Naive B cell (primary cell): Measurements from ENCODE around the gene SEC14L1. TPM values are rescaled to one million over a fixed set of nuclear protein-coding genes. Genes with fewer than 3 reads are reported as not detected.
"Not testable (repeated sequence)": the region's sequence is repeated elsewhere in the genome, so short reads cannot be mapped to it uniquely, and the experiment has no call there.

ENCODE experiments used
- ATAC-seq, 2 donors: fragments of 150-1000 bp; cut with Tn5 transposase; 2 replicates each; pipeline ENCODE4 v1.10.0; 2021; ENCODE audit warnings: low read depth in 2 of 2, mild to moderate bottlenecking in 2 of 2, moderate library complexity in 2 of 2
- DNase-seq: peaks from one replicate; pipeline ENCODE4 v3.0.0; 2022
- H3K27ac Mint-ChIP-seq, 6 donors: one replicate each; pipeline ENCODE4 v1.8.0; 2020 to 2022; ENCODE audit warnings: mild to moderate bottlenecking in 6 of 6, mixed read lengths in 6 of 6, moderate library complexity in 5 of 6, inconsistent platforms in 2 of 6
- H3K27me3 Mint-ChIP-seq, 3 donors: one replicate each; pipeline ENCODE4 v1.8.0; 2021 to 2022; ENCODE audit warnings: mixed read lengths in 3 of 3, mild to moderate bottlenecking in 1 of 3
- H3K36me3 Mint-ChIP-seq, 2 donors: one replicate each; pipeline ENCODE4 v1.8.0; 2020 to 2022; ENCODE audit warnings: mixed read lengths in 2 of 2, inconsistent platforms in 1 of 2, mild to moderate bottlenecking in 1 of 2
- H3K4me1 Mint-ChIP-seq, 3 donors: one replicate each; pipeline ENCODE4 v1.8.0; 2020 to 2022; ENCODE audit warnings: mixed read lengths in 3 of 3, inconsistent platforms in 1 of 3, mild to moderate bottlenecking in 1 of 3, moderate library complexity in 1 of 3
- H3K4me3 Mint-ChIP-seq, 8 donors: one replicate each; pipeline ENCODE4 v1.8.0; 2020 to 2022; ENCODE audit warnings: mild to moderate bottlenecking in 8 of 8, mixed read lengths in 8 of 8, moderate library complexity in 8 of 8, inconsistent platforms in 2 of 8
- H3K9me3 Mint-ChIP-seq, 7 donors: one replicate each; pipeline ENCODE4 v1.8.0; 2020 to 2022; ENCODE audit warnings: mixed read lengths in 7 of 7, mild to moderate bottlenecking in 5 of 7, inconsistent platforms in 2 of 7, moderate library complexity in 1 of 7
- polyA plus RNA-seq, 6 donors: library from polyadenylated mRNA; unstranded; fragments of 300-500 nt; fragmentation: Illumina TruSeq; gene quantifications; one replicate each; pipeline ENCODE4 v1.2.3, GENCODE V29; 2021; ENCODE audit warnings: low read depth in 6 of 6

Gene SEC14L1
- polyA plus RNA-seq, 6 donors from 2014 or later = 14.4 to 21.6 (median 17.4) TPM

DNA sequence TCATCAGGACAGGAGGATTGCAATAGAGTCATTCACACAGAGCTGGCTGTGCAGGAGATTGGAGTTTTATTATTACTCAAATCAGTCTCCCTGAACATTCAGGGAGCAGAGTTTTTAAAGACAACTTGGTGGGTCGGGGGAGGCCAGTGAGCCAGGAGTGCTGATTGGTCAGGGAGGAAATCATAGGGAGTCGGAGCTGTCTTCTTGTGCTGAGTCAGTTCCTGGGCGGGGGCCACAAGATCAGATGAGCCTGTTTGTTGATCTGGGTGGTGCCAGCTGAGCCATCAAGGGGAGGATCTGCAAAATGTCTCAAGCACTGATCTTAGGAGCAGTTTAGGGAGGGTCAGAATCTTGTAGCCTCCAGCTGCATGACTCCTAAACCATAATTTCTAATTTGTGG, 2.9 kb upstream of the SEC14L1 start:
- peak overlapping the region in 6 of 8 donors; percentile 5 to 59 (median 34) for H3K4me3 Mint-ChIP-seq
- H3K4me1 Mint-ChIP-seq = peaks cover 17 to 43% (median 35%) of the 10 kb centered on the region in 3 donors
- peak overlapping the region in 4 of 6 donors; percentile 22 to 87 (median 50) for H3K27ac Mint-ChIP-seq
- not testable (repeated sequence) for H3K27me3 Mint-ChIP-seq, ATAC-seq, H3K36me3 Mint-ChIP-seq, DNase-seq
- H3K9me3 Mint-ChIP-seq = peaks cover 0 to 18% (median 8%) of the 10 kb centered on the region in 7 donors

- Mint-ChIP-seq H3K36me3 (peaks cover 5 to 8% of the 10 kb centered on the region in 2 donors), H3K4me3 (peak overlapping the region; percentile 61 to 91 (median 84)), H3K9me3 (peaks cover 0 to 18% (median 8%) of the 10 kb centered on the region in 7 donors), H3K27me3 (no peaks in the 10 kb centered on the region), H3K27ac (peak overlapping the region; percentile 88 to 99 (median 94)), H3K4me1 (peaks cover 28 to 67% (median 56%) of the 10 kb centered on the region in 3 donors)
- DNase-seq (peak; percentile 100), ATAC-seq (peak; percentile 82 to 83)
Measured at GRCh38 chr17:77140166-77140877, 447 bp upstream of the SEC14L1 start.

DNA sequence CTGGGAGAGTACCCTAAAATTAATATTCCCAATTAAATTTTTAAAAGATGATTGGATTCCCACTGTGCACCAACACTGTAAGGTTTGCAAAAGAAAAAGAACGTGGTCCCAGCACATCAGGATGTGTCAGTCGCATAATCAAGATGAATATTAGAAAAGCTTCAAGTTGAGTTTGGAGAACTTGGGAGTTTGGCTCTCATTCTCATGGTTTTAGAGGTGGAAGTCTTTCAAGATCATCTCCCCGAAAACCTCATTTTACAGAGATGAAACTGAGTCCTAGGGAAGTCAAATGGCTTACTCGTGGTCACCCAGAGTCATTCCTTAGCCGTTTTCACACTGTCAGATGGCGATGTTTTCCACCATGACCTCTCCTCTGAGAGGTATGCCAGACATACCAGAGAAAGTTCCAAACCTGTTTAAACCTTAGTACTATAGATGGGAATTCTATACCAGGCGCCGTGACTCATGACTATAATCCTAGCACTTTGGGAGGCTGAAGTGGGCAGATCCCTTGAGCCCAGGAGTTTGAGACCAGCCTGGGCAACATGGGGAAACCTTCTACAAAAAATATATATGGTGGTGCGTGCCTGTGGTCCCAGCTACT, 1.2 kb downstream of the SEC14L1 start:
- no peak for DNase-seq
- no peaks in the 10 kb centered on the region for H3K27me3 Mint-ChIP-seq
- peaks cover 0 to 18% (median 8%) of the 10 kb centered on the region in 7 donors for H3K9me3 Mint-ChIP-seq
- peak overlapping the region; percentile 63 to 98 (median 93) for H3K27ac Mint-ChIP-seq
- peaks cover 9 to 12% of the 10 kb centered on the region in 2 donors for H3K36me3 Mint-ChIP-seq
- H3K4me1 Mint-ChIP-seq = peaks cover 35 to 76% (median 62%) of the 10 kb centered on the region in 3 donors
- no peak for ATAC-seq
- H3K4me3 Mint-ChIP-seq = peak overlapping the region; percentile 86 to 97 (median 92)

- no peak for ATAC-seq
- Mint-ChIP-seq H3K9me3 (peaks cover 0 to 10% (median 5%) of the 10 kb centered on the region in 7 donors), H3K27ac (peak overlapping the region in 5 of 6 donors; percentile 27 to 71 (median 49)), H3K4me3 (peak overlapping the region; percentile 6 to 97 (median 70)), H3K4me1 (peaks cover 40 to 81% (median 68%) of the 10 kb centered on the region in 3 donors), H3K36me3 (peaks cover 15 to 16% of the 10 kb centered on the region in 2 donors), H3K27me3 (no peaks in the 10 kb centered on the region)
- no peak for DNase-seq
Measured at GRCh38 chr17:77142689-77143088, 1.9 kb downstream of the SEC14L1 start.

- H3K36me3 Mint-ChIP-seq = peaks cover 15% of the 10 kb centered on the region in 2 donors
- ATAC-seq (no peak), DNase-seq (no peak)
- H3K27me3 Mint-ChIP-seq = no peaks in the 10 kb centered on the region
- peak overlapping the region in 3 of 8 donors; percentile 20 to 88 (median 32) for H3K4me3 Mint-ChIP-seq
- H3K4me1 Mint-ChIP-seq = peaks cover 37 to 75% (median 65%) of the 10 kb centered on the region in 3 donors
- peaks cover 0 to 5% (median 2%) of the 10 kb centered on the region in 7 donors for H3K9me3 Mint-ChIP-seq
- H3K27ac Mint-ChIP-seq = peak overlapping the region in 3 of 6 donors; percentile 9 to 74 (median 49)
Measured at GRCh38 chr17:77143306-77143705, 2.5 kb downstream of the SEC14L1 start.

DNA sequence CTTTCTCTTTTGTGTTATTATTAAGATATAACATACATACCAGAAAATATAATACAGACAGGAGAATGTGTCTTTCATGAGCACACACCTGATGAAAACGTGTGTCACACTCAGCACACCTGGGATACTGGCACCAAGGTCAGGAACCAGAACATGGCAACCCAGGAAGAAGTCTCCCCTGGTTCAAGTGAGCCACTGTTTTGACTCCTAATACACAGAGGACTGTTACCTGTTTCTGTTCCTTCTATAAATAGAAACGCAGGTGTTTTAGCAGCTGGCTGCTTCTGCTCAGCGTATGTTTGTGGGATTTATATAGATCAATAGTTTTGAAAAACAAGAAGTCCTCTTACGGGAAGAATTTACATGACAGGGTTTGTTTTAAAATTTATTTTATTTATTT, 3.5 kb downstream of the SEC14L1 start:
- Mint-ChIP-seq H3K4me3 (peak overlapping the region in 4 of 8 donors; percentile 28 to 88 (median 54)), H3K9me3 (no peaks in the 10 kb centered on the region), H3K27me3 (no peaks in the 10 kb centered on the region), H3K27ac (peak overlapping the region in 3 of 6 donors; percentile 49 to 75 (median 54)), H3K4me1 (peaks cover 46 to 76% (median 72%) of the 10 kb centered on the region in 3 donors), H3K36me3 (peaks cover 23 to 24% of the 10 kb centered on the region in 2 donors)
- ATAC-seq (no peak), DNase-seq (no peak)

DNA sequence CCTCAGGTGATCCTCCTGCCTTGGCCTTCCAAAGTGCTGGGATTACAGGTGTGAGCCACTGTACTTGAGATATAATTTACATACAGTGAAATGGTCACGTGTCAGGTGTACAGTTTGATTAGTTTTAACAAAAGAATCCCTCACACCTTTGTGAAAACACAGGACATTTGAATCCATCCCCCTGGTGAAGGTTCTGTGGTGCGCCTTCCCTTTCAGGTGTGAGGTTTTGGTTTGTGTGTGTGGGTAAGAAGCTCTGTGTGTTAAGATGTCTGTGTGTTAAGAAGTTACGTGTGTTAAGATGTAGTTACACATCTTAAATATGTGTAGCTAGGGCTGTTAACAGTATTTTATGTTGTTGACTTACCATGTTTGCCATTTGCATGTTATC, 4.4 kb downstream of the SEC14L1 start:
- Mint-ChIP-seq H3K36me3 (peaks cover 29 to 31% of the 10 kb centered on the region in 2 donors), H3K4me3 (peak overlapping the region in 6 of 8 donors; percentile 37 to 77 (median 58)), H3K9me3 (no peaks in the 10 kb centered on the region), H3K4me1 (peaks cover 47 to 71% (median 70%) of the 10 kb centered on the region in 3 donors), H3K27me3 (no peaks in the 10 kb centered on the region), H3K27ac (peak overlapping the region in 5 of 6 donors; percentile 47 to 90 (median 83))
- ATAC-seq (no peak), DNase-seq (no peak)

DNA sequence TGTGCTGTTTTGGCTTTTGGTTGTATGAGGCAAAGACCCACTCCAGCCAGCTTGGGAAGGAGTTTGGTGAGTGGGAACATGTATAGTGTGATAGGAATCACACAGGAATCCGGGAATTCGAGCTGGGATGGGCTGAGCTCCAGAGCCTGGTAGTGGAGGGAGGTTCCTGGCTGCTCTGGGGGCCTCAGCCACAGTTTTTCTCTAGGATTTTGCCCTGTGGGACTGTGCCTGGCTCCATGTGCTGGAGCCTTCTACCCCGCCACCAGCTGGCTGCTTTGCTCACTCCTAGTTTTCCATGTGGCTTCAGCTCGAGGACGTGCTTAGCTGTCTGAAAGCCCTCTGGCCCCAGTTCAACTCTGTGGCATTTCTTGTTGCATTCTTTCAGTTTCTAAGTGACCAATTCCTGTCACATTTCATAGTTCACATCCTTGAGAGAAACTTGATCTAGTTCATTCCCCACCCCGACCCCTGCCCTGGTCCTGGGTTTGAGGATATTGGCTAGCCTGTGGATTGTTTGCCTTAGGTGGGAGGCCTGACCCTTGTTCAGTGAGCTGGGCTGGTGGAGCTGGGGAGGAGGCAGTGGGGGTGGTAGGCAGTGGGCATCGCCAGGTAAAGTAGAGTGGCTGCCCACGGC, 5.0 kb downstream of the SEC14L1 start:
- Mint-ChIP-seq H3K36me3 (peaks cover 33 to 36% of the 10 kb centered on the region in 2 donors), H3K27ac (peak overlapping the region in 5 of 6 donors; percentile 83 to 90 (median 86)), H3K27me3 (no peaks in the 10 kb centered on the region), H3K4me1 (peaks cover 52 to 76% (median 75%) of the 10 kb centered on the region in 3 donors), H3K4me3 (peak overlapping the region; percentile 53 to 84 (median 71)), H3K9me3 (no peaks in the 10 kb centered on the region)
- ATAC-seq (no peak), DNase-seq (no peak)

- Mint-ChIP-seq H3K27ac (peak overlapping the region; percentile 56 to 90 (median 84)), H3K4me3 (peak overlapping the region; percentile 44 to 84 (median 71))
- ATAC-seq = peak; percentile 55 to 72
Measured at GRCh38 chr17:77146246-77146632, 5.5 kb downstream of the SEC14L1 start.

DNA sequence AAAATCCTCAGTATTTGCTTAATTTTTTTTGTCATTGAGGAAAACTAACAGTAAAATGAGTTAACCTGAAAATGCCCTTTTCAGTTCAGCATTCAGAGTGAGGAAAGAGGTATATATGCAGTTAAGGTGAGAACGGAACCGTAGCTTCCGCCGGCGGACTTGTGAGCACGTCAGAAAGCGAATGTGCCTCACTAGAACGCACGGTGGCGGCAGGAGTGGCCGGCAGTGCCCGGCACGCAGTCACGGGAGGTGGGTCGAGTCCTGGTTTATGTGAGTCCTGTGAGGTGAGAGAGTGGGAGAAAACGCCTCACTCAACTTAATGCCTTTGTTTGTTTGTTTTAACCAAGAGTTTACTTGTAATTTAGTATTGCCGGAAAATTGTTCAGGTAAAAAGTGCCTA, 6.1 kb downstream of the SEC14L1 start:
- peak overlapping the region in 7 of 8 donors; percentile 2 to 81 (median 61) for H3K4me3 Mint-ChIP-seq
- H3K9me3 Mint-ChIP-seq = no peaks in the 10 kb centered on the region
- DNase-seq (no peak), ATAC-seq (peak; percentile 48 to 60)
- peaks cover 53 to 74% (median 72%) of the 10 kb centered on the region in 3 donors for H3K4me1 Mint-ChIP-seq
- H3K27ac Mint-ChIP-seq = peak overlapping the region in 4 of 6 donors; percentile 5 to 83 (median 34)
- no peaks in the 10 kb centered on the region for H3K27me3 Mint-ChIP-seq
- peaks cover 40 to 41% of the 10 kb centered on the region in 2 donors for H3K36me3 Mint-ChIP-seq

More at GRCh38 chr17:77146246-77146632, 5.5 kb downstream of the SEC14L1 start:
- H3K4me1 Mint-ChIP-seq = peaks cover 53 to 78% (median 77%) of the 10 kb centered on the region in 3 donors
- no peaks in the 10 kb centered on the region for H3K9me3 Mint-ChIP-seq
- no peaks in the 10 kb centered on the region for H3K27me3 Mint-ChIP-seq
- peak; percentile 25 for DNase-seq
- peaks cover 38 to 40% of the 10 kb centered on the region in 2 donors for H3K36me3 Mint-ChIP-seq

DNA sequence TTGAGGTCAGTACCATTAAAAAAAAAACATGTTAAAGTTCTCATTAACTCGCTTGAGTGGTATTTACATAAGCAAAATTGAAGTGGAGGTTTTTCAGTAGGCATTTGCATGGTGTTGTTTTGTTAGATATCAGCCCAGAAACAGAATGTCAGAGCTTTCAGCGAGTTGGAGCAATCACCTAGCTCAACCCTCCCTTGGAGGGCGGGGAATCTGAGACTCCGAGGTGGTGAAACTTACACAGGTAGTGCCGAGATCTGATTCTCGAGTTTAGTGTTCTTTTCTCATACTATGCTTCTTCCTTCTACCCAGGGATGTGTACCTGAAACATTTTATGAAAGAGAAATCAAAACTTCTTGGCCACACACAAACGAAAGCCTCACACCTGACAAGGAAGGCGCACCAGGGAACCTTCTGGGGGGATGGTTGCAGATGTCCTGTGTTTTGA, 6.6 kb downstream of the SEC14L1 start:
- Mint-ChIP-seq H3K4me1 (peaks cover 53 to 71% (median 67%) of the 10 kb centered on the region in 3 donors), H3K36me3 (peaks cover 40 to 41% of the 10 kb centered on the region in 2 donors), H3K27me3 (no peaks in the 10 kb centered on the region), H3K9me3 (no peaks in the 10 kb centered on the region), H3K27ac (peak overlapping the region in 4 of 6 donors; percentile 5 to 83 (median 48)), H3K4me3 (peak overlapping the region in 5 of 8 donors; percentile 23 to 74 (median 60))
- ATAC-seq (peak in 1 of 2 donors; percentile 25), DNase-seq (no peak)

- Mint-ChIP-seq H3K4me1 (peaks cover 52 to 69% (median 62%) of the 10 kb centered on the region in 3 donors), H3K9me3 (no peaks in the 10 kb centered on the region), H3K27ac (peak overlapping the region in 3 of 6 donors; percentile 28 to 83 (median 54)), H3K36me3 (peaks cover 40 to 45% of the 10 kb centered on the region in 2 donors), H3K27me3 (no peaks in the 10 kb centered on the region), H3K4me3 (no peak overlapping the region)
- DNase-seq = no peak
- no peak for ATAC-seq
Measured at GRCh38 chr17:77148077-77148939, 7.5 kb downstream of the SEC14L1 start.
